SK-N-SH (cell line): ENCODE data around the gene RASA3. TPM values are rescaled to one million over a fixed set of nuclear protein-coding genes. Genes with fewer than 3 reads are reported as not detected.

Experiments
- CTCF ChIA-PET: fragments of 300-600, 350-600 bp; formaldehyde crosslinking; extraction: SDS; loops from one replicate; lab custom pipeline; 2021; lab: Yijun Ruan, JAX
- POLR2A ChIA-PET: fragments of 350-600 bp; sonication (Branson Sonifier 250); formaldehyde crosslinking; extraction: SDS; loops from one replicate; lab custom pipeline; 2020; ENCODE audit warnings: antibody characterized with exemption, inconsistent platforms; lab: Yijun Ruan, JAX
- DNase-seq: peaks from one replicate; pipeline ENCODE4 v3.0.0; 2012
- H2AFZ ChIP-seq: fragments of 200-600 bp; sonication (generic); 2 replicates; pipeline ENCODE4 v1.8.1; 2016; ENCODE audit warnings: antibody characterized with exemption, mild to moderate bottlenecking, low read depth
- H3F3A ChIP-seq: fragments of 200-600 bp; sonication (generic); replicated peaks from 2 replicates; pipeline ENCODE3; 2016; ENCODE audit warnings: antibody characterized with exemption, mild to moderate bottlenecking; ENCODE audit not compliant: insufficient read depth
- H3K27ac ChIP-seq, 2 experiments: fragments of 200-500 bp in 1 of 2; fragments of 200-600 bp in 1 of 2; sonication (Bioruptor generic) in 1 of 2; sonication (generic), shearing (Covaris generic) in 1 of 2; 2 replicates each; pipeline versions ENCODE4 v1.5.1 to v1.6.1; 2014 to 2016; ENCODE audit warnings: low read depth in 2 of 2, inconsistent platforms in 1 of 2, low read length in 1 of 2, mild to moderate bottlenecking in 1 of 2, mixed read lengths in 1 of 2
- H3K27me3 ChIP-seq: fragments of 200-600 bp; sonication (generic), shearing (Covaris generic); 2 replicates; pipeline ENCODE4 v1.6.1; 2016; ENCODE audit warnings: mixed run types; ENCODE audit not compliant: insufficient read depth
- H3K36me3 ChIP-seq, 2 experiments: fragments of 200-500 bp in 1 of 2; fragments of 200-600 bp in 1 of 2; sonication (Bioruptor generic) in 1 of 2; sonication (generic) in 1 of 2; replicated peaks in 1 of 2; 2 replicates each; pipeline versions ENCODE3 to v1.5.1; 2014 to 2016; ENCODE audit warnings: low read length in 1 of 2, mild to moderate bottlenecking in 1 of 2; ENCODE audit not compliant: insufficient read depth in 2 of 2, control insufficient read depth in 1 of 2
- H3K4me1 ChIP-seq, 2 experiments: fragments of 200-500 bp in 1 of 2; fragments of 200-600 bp in 1 of 2; sonication (Bioruptor generic) in 1 of 2; sonication (generic), shearing (Covaris generic) in 1 of 2; 2 replicates each; pipeline versions ENCODE4 v1.5.1 to v1.6.1; 2014 to 2016; ENCODE audit warnings: low read depth in 1 of 2, low read length in 1 of 2, mixed run types in 1 of 2; ENCODE audit not compliant: insufficient read depth in 2 of 2, control insufficient read depth in 1 of 2
- H3K4me2 ChIP-seq: fragments of 200-600 bp; sonication (generic), shearing (Covaris generic); 2 replicates; pipeline ENCODE4 v1.6.1; 2017; ENCODE audit warnings: mixed run types
- H3K4me3 ChIP-seq, 2 experiments: fragments of 200-500 bp in 1 of 2; fragments of 200-600 bp in 1 of 2; sonication (Bioruptor generic) in 1 of 2; sonication (generic), shearing (Covaris generic) in 1 of 2; 2 replicates each; pipeline versions ENCODE4 v1.5.1 to v1.8.1; 2014 to 2016; ENCODE audit warnings: low read depth in 2 of 2, inconsistent platforms in 1 of 2, low read length in 1 of 2, mild to moderate bottlenecking in 1 of 2, mixed read lengths in 1 of 2, moderate library complexity in 1 of 2
- H3K79me2 ChIP-seq: fragments of 200-600 bp; sonication (generic); 2 replicates; pipeline ENCODE4 v1.8.1; 2017; ENCODE audit warnings: mild to moderate bottlenecking; ENCODE audit not compliant: insufficient read depth
- H3K9ac ChIP-seq: fragments of 200-600 bp; sonication (generic); 2 replicates; pipeline ENCODE4 v1.6.1; 2017; ENCODE audit warnings: mixed run types
- H3K9me2 ChIP-seq: fragments of 200-600 bp; sonication (generic); 2 replicates; pipeline ENCODE4 v1.6.1; 2017; ENCODE audit warnings: mixed run types
- H3K9me3 ChIP-seq: fragments of 200-600 bp; sonication (generic); 2 replicates; pipeline ENCODE4 v1.6.1; 2017; ENCODE audit warnings: mixed run types, mild to moderate bottlenecking, moderate library complexity
- H4K20me1 ChIP-seq: fragments of 200-600 bp; sonication (generic); 2 replicates; pipeline ENCODE4 v1.6.1; 2017; ENCODE audit warnings: mild to moderate bottlenecking, mixed run types; ENCODE audit not compliant: insufficient read depth
- CHD2 ChIP-seq: fragments of 150-350 bp; IDR thresholded peaks from 2 replicates; pipeline ENCODE4 v1.6.1; 2018; ENCODE audit warnings: low read length; ENCODE audit not compliant: partially characterized antibody
- ELF1 ChIP-seq: IDR thresholded peaks from 2 replicates; pipeline ENCODE4 v1.4.0; 2012
- EP300 ChIP-seq, 2 experiments: IDR thresholded peaks; 2 replicates each; pipeline versions ENCODE4 v1.4.0 to v1.6.1; 2012; ENCODE audit warnings: borderline replicate concordance in 1 of 2, low read depth in 1 of 2, low read length in 1 of 2
- EZH2phosphoT487 ChIP-seq: fragments of 200-600 bp; sonication (generic); IDR thresholded peaks from 2 replicates; pipeline ENCODE4 v1.6.1; 2017; ENCODE audit warnings: low read depth, mixed run types, mild to moderate bottlenecking, antibody characterized with exemption, moderate library complexity, borderline replicate concordance
- FOXM1 ChIP-seq: IDR thresholded peaks from 2 replicates; pipeline ENCODE4 v1.4.0; 2012; ENCODE audit warnings: low read depth, mild to moderate bottlenecking
- GABPA ChIP-seq: IDR thresholded peaks from 2 replicates; pipeline ENCODE4 v1.4.0; 2012; ENCODE audit warnings: low read depth, mild to moderate bottlenecking
- GATA2 ChIP-seq: sonication (generic); formaldehyde crosslinking; IDR thresholded peaks from 2 replicates; pipeline ENCODE4 v1.5.0; 2020; ENCODE audit warnings: mild to moderate bottlenecking, missing genetic modification reagents
- IRF3 ChIP-seq: fragments of 150-350 bp; IDR thresholded peaks from 2 replicates; pipeline ENCODE4 v1.6.1; 2016; ENCODE audit warnings: mild to moderate bottlenecking, low read depth, low read length
- MEF2A ChIP-seq: IDR thresholded peaks from 2 replicates; pipeline ENCODE4 v1.4.0; 2012; ENCODE audit warnings: low read depth, borderline replicate concordance
- MXI1 ChIP-seq: IDR thresholded peaks from 2 replicates; pipeline ENCODE4 v1.6.1; 2012; ENCODE audit warnings: mild to moderate bottlenecking, low read depth, low read length, improper control_type of control experiment
- NFIC ChIP-seq: IDR thresholded peaks from 2 replicates; pipeline ENCODE4 v1.4.0; 2012; ENCODE audit warnings: borderline replicate concordance
- NRF1 ChIP-seq: IDR thresholded peaks from 2 replicates; pipeline ENCODE4 v1.6.1; 2012; ENCODE audit warnings: low read depth, mild to moderate bottlenecking, low read length
- RAD21 ChIP-seq: IDR thresholded peaks from 2 replicates; pipeline ENCODE4 v1.6.1; 2012; ENCODE audit warnings: mild to moderate bottlenecking, low read length
- SIN3A ChIP-seq: IDR thresholded peaks from 2 replicates; pipeline ENCODE4 v1.6.1; 2012; ENCODE audit warnings: low read depth, mild to moderate bottlenecking, low read length, moderate library complexity, borderline replicate concordance
- SMC3 ChIP-seq: IDR thresholded peaks from 2 replicates; pipeline ENCODE4 v1.6.1; 2012; ENCODE audit warnings: low read depth, low read length, improper control_type of control experiment
- TAF1 ChIP-seq: IDR thresholded peaks from 2 replicates; pipeline ENCODE4 v1.6.1; 2012; ENCODE audit warnings: low read depth, mild to moderate bottlenecking, low read length, moderate library complexity, borderline replicate concordance
- USF1 ChIP-seq: IDR thresholded peaks from 2 replicates; pipeline ENCODE4 v1.4.0; 2012; ENCODE audit warnings: low read depth, borderline replicate concordance
- ZBTB33 ChIP-seq: IDR thresholded peaks from 2 replicates; pipeline ENCODE4 v1.4.0; 2012; ENCODE audit warnings: low read depth, borderline replicate concordance
- WGBS: methylation state at CpG from one replicate; pipeline ENCODE4 v1.1.6; 2017; ENCODE audit warnings: low lambda C conversion rate; 5-methylcytosine and 5-hydroxymethylcytosine counted together
- polyA plus RNA-seq, 3 experiments: library from polyadenylated mRNA; depleted of rRNA; stranded (reverse); fragments of >200 nt; gene quantifications; 2 replicates each; pipeline ENCODE4 v1.2.3, GENCODE V29; 2012
- TF ChIP-seq, protein P1 (sequence below): fragments of 200-600 bp; sonication (generic); IDR thresholded peaks from 2 replicates; pipeline ENCODE4 v1.6.1; 2017; ENCODE audit warnings: antibody characterized with exemption, mild to moderate bottlenecking, moderate library complexity

The RASA3 gene
- polyA plus RNA-seq, 1 of the 3 experiments (the other 2 are of a cell fraction): 25.1 TPM

GRCh38 chr13:114007566-114007965 is 124.9 kb downstream of the RASA3 start:
- Histone ChIP-seq H3K27me3 (no peaks in the 10 kb centered on the region), H3K4me2 (no peak overlapping the region), H3K27ac (no peak overlapping the region), H4K20me1 (no peaks in the 10 kb centered on the region), H3K4me3 (no peak overlapping the region), H3K79me2 (no peaks in the 10 kb centered on the region), H3F3A (no peaks in the 10 kb centered on the region), H3K9me2 (no peaks in the 10 kb centered on the region), H3K9me3 (no peaks in the 10 kb centered on the region), H2AFZ (no peak overlapping the region), H3K4me1 (no peaks in the 10 kb centered on the region; a peak in 1 of 4 replicates), H3K9ac (no peak overlapping the region), H3K36me3 (peaks cover 15 to 27% of the 10 kb centered on the region in 2 experiments)
- no peak for DNase-seq
- WGBS: 93% methylated on average over 8 of the region's 12 CpGs
- CTCF ChIA-PET: no interaction called here
- POLR2A ChIA-PET: no interaction called here
- TF ChIP-seq FOXM1 (no peak), GABPA (no peak), CHD2 (no peak), MXI1 (no peak), SIN3A (no peak), NFIC (no peak), ELF1 (no peak), RAD21 (no peak), NRF1 (no peak), IRF3 (no peak), MEF2A (no peak)
- TF ChIP-seq, protein P1, sequence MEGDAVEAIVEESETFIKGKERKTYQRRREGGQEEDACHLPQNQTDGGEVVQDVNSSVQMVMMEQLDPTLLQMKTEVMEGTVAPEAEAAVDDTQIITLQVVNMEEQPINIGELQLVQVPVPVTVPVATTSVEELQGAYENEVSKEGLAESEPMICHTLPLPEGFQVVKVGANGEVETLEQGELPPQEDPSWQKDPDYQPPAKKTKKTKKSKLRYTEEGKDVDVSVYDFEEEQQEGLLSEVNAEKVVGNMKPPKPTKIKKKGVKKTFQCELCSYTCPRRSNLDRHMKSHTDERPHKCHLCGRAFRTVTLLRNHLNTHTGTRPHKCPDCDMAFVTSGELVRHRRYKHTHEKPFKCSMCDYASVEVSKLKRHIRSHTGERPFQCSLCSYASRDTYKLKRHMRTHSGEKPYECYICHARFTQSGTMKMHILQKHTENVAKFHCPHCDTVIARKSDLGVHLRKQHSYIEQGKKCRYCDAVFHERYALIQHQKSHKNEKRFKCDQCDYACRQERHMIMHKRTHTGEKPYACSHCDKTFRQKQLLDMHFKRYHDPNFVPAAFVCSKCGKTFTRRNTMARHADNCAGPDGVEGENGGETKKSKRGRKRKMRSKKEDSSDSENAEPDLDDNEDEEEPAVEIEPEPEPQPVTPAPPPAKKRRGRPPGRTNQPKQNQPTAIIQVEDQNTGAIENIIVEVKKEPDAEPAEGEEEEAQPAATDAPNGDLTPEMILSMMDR: no peak

DNA sequence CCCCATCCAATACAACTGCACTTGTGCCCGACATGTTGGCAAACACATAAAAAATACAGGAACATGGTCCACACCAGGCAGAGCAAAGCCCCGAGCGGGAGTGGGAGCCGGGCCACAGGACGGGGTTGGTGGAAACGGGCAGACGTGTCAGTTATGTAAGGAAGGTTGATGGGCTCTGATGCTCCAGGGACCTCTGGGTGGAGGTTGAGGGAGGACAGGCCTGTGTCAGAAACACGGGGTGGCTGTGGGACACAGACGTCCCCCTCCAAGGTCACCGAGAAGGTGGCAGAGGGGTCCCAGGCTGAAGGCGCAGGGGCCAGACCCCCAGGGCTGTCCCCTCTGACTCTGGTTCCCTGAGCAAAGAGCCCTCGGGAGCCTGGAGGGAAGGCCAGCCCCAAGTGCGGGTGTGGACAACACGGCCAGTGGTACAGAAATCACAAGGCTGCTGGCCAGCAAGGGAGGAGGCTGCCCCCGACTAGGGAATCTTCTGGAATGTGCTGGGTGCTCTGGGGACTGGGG is 127.2 kb downstream of the RASA3 start:
- H3K79me2 ChIP-seq: no peaks in the 10 kb centered on the region
- DNase-seq: no peak

More for the DNA sequence above, 127.2 kb downstream of the RASA3 start:
- no peaks in the 10 kb centered on the region; a peak in 1 of 4 replicates for H3K4me1 ChIP-seq
- no peak overlapping the region for H3K4me3 ChIP-seq
- H4K20me1 ChIP-seq: no peaks in the 10 kb centered on the region
- ChIA-PET POLR2A (no interaction called here), CTCF (no interaction called here)
- H3K27ac ChIP-seq: no peak overlapping the region
- no peaks in the 10 kb centered on the region for H3K27me3 ChIP-seq
- TF ChIP-seq MEF2A (no peak), GABPA (no peak), EZH2phosphoT487 (no peak), TAF1 (no peak), ZBTB33 (no peak), CHD2 (no peak), SMC3 (no peak), FOXM1 (no peak), SIN3A (no peak), USF1 (no peak), EP300 (IDR thresholded peaks at IDR 0.05; ENCODE audit: borderline replicate concordance in 1 of 2, low read depth in 1 of 2, low read length in 1 of 2) (no peak), NRF1 (no peak), GATA2 (CRISPR knock-in tag) (no peak)
- TF ChIP-seq, all 33 proteins: peak for 0
- Histone ChIP-seq H3K36me3 (peaks cover 15 to 34% of the 10 kb centered on the region in 2 experiments), H3K9me2 (no peaks in the 10 kb centered on the region), H2AFZ (no peak overlapping the region), H3K9ac (no peak overlapping the region), H3F3A (no peaks in the 10 kb centered on the region), H3K4me2 (no peak overlapping the region), H3K9me3 (no peaks in the 10 kb centered on the region)
- 93% methylated on average over 9 of the region's 15 CpGs for WGBS
